GF-D8 (cell line): Measurements from ENCODE around the gene ADGRV1.
"Not testable (repeated sequence)": the region's sequence is repeated elsewhere in the genome, so short reads cannot be mapped to it uniquely, and the experiment has no call there.

Source experiments
- DNase-seq: peaks from one replicate; lab custom pipeline; 2025; lab: John Stamatoyannopoulos, UW

The ADGRV1 gene

DNA sequence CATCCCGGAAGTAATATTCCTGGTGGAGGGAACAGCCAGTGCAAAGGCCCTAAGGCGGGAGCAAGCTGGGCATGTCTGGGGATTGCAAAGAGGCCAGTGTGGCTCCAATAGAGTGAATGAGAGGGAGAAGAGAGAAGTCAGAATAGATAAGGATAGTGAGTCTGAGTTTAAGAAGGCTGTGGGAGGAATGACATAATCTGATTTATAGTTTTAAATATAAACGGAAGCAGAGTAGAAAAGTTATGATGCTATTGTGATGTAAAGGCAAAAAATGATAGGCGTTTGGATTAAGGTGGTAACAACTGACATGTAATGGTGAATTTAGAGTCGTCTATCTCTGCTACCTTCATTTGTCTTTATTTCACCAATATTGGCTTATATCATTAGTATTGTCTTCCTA, 473.5 kb downstream of the ADGRV1 start:
- no peak for DNase-seq

DNA sequence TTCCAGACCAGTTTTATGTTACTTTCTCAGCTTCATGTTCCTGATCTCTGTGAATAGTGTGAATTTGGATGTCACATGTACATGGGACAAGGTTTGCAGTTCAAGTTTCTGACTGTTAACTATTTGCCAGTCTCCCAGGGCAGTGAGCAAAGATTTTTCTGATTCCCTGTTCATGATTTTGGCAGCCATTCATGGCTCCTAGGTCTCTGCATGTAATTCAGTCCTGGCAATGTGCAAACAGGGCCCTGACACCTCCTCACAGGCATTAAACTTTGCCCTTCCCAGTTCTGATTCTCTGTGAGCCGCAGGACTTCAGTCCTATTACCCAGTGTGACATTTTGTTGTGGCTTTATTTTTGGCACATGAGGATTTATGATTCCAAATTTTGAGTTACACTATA, 474.8 kb downstream of the ADGRV1 start:
- no peak for DNase-seq

DNA sequence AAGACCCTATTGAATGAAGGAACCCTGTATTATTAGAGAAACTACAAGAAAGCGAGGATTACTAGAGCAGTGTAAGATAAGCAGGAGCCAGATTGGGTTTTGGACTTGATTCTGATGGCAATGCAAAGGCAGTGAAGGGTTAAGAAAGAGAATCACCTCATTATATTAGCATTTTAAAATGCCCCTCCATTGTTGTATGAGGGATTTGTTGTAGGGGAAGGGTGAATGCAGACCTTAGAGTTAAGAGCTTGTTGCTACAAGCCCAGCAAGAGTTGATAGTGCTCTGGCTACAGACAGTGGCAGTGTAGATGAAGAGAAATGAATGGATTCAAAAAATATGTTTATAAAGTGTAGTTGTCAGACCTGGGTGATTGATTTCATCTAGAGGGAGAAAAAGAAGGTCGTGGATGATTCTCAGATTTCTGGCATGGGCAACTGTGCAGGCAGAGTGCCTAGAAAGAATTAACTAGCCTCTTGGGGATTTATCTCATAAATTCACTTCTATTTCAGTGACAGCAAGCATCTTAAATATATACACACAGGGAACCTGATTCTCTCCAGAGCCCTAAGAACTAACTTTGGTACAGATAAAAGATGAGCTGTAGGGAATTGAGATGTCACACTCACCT, 479.7 kb downstream of the ADGRV1 start:
- no peak for DNase-seq

- not testable (repeated sequence) for DNase-seq
Observed at GRCh38 chr5:91041132-91041531, 482.5 kb downstream of the ADGRV1 start.

GRCh38 chr5:91042247-91042935, 483.8 kb downstream of the ADGRV1 start:
- DNase-seq = no peak

DNA sequence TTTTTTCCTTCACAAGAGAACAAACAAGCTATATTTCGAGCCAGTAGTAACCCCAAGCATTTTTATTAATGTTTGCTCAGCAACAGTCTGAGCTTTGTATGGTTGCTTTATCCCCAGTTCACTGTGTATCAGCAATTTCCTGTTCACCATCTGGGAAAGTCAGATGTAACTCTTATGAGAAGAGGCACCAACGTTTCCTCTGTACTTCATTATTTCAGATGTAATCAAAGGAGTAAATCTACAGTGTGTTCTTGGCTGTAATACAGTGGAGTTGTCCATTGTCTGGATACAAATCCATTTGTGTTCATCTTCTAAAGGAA, 484.3 kb downstream of the ADGRV1 start:
- no peak for DNase-seq

- no peak for DNase-seq
Observed at GRCh38 chr5:91048073-91048472, 489.5 kb downstream of the ADGRV1 start.

GRCh38 chr5:91049112-91049511, 490.5 kb downstream of the ADGRV1 start:
- DNase-seq = no peak

DNA sequence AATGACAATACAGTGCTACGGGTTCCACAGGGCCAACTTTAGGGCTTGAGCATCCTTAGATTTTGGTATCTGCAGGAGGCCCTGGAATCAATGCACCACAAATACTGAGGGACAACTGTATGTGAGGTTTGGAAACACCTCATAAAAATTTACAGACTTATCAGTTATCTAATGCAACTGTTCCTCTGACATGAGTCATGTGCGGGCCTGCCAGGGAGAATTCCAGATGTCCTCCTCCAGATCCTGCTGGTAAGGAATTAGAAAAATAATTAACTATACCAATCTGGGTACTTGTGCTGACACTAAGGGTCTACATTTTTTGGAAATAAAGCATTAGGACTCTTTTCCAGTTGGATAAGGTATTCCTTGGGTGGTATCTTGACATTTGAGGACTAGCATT, 491.2 kb downstream of the ADGRV1 start:
- DNase-seq = no peak

- DNase-seq = not testable (repeated sequence)
Observed at GRCh38 chr5:91052411-91052810, 493.8 kb downstream of the ADGRV1 start.

GRCh38 chr5:91052977-91053740, 494.6 kb downstream of the ADGRV1 start:
- DNase-seq = no peak

DNA sequence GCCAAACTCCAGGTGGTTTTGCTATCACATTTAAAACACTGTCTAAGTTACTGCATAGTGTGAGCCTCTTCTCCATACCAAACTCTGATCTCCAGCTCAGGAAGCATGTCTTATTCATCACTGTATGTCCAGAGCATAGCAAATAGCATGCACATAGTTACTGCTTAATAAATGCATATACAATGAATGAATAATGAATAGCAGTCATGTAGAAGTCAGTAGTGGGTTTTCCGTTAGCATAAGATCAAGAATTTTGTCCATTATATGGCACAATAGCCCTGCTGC, 495.1 kb downstream of the ADGRV1 start:
- no peak for DNase-seq

- no peak for DNase-seq
Observed at GRCh38 chr5:91058155-91058554, 499.6 kb downstream of the ADGRV1 start.

DNA sequence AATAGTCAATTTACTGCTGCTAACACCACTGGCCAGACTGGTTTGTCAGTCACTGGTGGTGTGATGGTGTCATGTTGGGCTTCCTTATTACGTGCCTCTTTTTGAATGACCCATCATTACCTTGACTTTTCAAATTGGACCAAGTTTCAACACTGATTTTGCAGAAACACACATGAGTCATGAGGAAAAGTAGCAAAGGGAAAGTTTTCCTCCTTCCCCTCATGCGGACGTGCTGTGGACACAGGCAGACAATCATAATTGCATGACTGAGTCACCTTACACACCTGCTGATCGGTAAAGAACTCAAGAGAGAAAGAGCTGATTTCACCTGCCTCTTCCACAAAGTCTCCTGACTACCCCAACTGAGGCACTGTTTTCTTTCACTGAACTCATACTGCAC, 500.0 kb downstream of the ADGRV1 start:
- DNase-seq = no peak

GRCh38 chr5:91059409-91059808, 500.8 kb downstream of the ADGRV1 start:
- DNase-seq = no peak

DNA sequence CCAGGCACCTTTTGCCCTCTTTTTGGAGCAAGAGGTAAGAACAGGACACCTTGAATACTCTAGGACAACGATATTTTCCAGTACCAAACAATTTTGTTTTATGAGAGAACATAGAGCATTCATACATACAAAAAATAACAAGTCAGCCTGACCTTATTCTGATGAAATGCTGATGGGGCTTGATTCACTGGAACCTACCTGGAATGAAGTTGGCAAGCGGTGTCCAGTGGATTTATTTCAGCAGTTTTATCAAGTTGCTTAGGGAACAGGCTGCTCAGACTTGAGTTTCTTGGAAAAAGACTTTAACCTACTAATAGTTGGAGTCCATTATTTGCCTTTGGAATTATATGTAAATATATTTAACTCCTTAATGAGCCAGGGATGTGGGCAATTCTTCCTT, 502.5 kb downstream of the ADGRV1 start:
- no peak for DNase-seq

- no peak for DNase-seq
Observed at GRCh38 chr5:91061946-91062562, 503.5 kb downstream of the ADGRV1 start.

- DNase-seq = not testable (repeated sequence)
Observed at GRCh38 chr5:91063098-91063690, 504.6 kb downstream of the ADGRV1 start.

DNA sequence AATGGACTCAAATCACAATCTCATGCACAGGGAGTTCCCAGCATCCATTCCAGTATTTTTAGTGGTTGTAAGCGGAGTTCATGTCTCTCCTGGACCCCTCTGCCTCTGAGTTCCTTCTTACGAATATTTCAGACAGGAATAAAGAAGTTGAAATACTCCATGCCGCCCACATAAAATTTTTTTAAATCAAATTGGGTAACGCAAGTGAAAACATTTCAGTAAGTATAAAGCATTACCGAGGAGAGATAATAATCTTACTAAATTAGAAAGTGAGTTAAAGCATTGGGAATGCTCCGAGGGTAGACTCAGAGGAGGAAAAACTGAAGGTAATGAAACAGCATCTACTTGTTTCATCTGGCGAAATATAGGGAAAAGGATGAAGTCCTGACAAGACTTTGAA, 506.9 kb downstream of the ADGRV1 start:
- DNase-seq = no peak

- no peak for DNase-seq
Observed at GRCh38 chr5:91069364-91069763, 510.8 kb downstream of the ADGRV1 start.

DNA sequence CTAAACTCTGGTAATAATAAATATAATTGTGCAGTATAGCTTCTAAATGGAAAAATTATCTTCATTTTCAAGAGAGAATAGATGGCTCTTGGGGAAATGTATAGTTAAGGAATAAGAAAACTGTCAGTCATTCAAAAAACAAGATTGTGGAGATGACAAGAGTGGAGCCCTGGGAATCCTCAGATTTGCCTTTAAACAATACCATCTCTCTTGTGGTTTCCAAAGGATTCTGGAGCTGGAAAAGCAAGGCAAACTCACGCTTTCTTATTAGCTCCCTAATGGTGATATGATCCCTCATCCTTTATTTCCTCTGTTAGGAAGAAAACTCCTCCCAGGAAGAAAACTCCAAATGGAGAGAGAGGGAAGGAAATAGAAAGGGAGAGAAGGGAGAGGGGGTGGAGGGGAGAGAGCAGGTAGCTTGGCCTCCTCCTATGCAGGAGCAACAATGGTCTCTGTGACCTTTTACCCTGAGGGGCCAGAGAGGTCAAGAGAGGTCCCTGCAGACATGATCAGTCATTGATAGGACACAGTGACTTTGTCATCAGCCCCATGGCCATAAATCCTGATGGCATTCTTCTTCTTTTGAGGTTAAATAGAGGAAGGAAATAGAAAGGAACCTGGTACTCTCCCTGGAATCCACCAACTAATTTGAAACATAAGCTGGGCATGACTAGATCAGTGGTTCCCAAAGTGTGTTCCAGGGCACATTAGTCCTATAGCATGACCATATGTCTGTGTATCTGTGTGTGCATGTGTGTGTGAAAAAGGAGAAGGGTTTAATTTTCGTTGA, 512.4 kb downstream of the ADGRV1 start:
- no peak for DNase-seq

DNA sequence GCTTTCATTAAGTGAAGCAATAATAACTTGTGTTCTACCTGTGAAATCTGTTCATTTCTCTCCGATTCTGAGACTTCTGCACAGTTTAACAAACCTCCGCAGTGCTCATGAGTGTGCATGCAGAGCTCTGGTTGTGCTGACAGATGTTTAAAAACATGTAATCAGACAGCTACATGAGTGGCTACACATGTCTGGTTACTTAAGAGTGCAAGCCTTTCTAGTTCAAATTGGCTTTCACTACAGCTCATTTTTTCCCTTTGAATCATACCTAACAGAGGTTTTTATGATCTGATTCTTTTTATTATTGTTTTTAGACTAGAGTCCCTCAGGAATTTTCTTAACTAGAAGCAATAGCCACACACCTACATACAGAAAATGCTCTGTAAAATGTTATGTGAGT, 514.3 kb downstream of the ADGRV1 start:
- no peak for DNase-seq
